T-helper 2 cell treated with Interferon-gamma antibody and Interleukin-4, amounts not matched to agents 100 ng/mL and 5 ng/mL, for 36 hours (primary cell): ENCODE measurements around the gene ARVCF. TPM values are rescaled to one million over a fixed set of nuclear protein-coding genes. Genes with fewer than 3 reads are reported as not detected.

Experiments
- intact Hi-C: fragments of 100-400 bp; cut with micrococcal nuclease; formaldehyde crosslinking; loops from one replicate; pipeline ENCODE4 v1.15.1; 2023
- total RNA-seq: library from RNA; stranded (reverse); gene quantifications from 2 replicates; pipeline ENCODE4 v1.2.3, GENCODE V29; 2022

Gene ARVCF
- total RNA-seq, 1 donor from 2014 or later: 0.84 TPM

DNA sequence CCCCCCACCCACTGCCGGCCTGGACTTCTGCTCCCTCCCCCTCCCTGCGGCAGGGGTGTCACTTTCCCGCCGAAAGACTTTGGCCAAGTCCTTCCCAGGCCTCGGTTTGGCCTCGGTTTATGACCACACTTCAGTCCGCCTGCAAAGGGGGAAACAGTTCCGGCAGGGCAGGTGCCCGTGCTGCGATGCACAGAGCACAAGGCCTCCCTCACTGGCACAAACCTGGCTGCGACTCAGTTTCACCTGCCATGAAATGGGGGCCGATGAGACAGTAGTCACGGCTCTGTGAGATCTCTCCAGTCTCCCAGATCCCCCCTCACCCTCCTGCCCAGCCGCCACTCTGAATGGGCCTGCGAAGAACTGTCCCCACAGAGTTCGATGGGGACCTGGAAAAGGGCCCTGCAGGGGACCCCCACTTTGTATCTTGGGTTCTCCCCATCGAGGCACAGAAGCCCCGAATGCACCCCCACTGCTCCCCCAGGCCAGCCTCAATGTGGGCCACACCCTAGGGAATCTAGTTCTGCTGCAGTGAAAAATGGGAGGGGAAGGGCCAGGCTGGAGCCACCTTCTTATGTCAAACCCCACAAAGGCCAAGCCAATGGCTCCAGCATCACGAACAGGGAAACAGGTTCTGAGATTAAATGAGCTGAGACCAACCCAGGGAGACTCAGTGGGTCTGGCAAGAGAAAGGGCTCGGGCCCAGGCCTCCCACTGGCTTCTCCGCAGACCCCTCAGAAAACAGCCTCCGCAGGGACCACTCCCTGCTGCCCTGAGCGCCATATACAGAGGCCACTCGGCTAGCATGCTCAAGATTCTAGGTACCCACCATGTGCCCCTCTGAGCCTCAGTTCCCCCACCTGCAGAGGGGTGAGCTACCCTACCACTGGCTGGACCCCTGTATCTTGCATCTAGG, 29.0 kb downstream of the ARVCF start:
- intact Hi-C loops: no loop called here

DNA sequence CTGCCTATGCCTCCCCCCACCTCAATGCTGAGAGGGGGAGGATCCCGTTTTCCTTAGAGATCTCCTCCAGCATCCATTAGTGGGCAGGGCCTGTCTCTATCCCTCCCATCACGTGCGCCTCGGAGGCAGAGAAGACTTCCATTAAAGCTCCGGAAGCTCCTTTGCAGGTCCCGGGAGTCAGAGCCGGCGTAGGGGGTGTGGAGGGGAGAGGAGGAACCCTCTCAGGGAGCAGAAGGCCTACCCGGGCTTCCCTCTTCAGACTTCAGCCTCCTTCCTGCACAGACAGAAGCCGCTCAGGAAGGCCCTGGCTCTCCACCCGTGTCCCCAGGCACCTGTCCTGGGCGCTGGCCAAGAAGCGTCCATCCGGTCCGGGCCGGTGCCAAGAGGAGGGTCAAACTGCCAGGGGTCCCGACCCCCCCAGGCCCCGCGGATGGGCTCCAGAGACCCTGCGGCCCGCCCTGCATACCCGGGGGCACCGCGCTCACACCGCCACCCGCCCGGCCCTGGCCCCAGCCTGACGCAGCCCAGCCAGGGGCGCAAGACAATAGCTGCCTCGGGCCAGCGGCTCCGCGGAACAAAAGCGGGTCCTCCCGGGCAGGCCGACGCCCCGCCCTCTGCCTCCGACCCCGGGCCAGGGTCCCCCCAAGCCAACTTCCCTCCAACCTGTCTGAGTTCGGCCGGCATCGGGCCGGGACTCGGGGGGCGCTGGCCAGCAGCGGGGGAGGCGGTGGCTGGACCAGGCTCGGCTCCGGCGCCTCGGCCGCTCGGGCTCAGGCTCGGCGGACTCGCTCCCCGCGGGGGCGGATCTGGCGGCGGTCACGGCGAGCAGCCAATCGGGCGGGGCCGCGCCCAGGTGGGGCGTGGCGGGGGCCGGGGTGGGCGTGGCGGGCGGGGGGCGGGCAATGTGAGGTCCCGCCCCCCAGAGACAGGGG, 29.9 kb downstream of the ARVCF start:
- intact Hi-C loops: no loop called here

DNA sequence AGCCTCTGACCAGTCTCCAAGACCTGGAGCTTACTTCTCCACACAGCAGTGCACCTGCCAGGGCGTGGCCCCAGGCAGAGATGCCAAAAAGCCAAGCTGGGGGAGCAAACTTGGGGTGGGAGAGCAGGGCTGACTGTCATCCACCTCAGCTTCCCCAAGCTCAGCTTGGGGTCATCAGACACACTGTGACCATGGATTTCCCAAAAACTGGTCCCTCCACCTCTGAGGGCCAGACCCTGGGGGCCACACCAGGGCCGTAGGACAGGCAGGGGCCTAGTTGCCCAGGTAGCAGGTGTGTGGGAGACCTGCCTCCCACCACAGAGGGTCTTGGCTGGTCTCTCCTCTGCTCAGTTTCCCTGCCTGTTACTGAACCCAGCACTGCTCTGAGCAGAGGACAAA, 30.6 kb downstream of the ARVCF start:
- intact Hi-C loops: no loop called here

DNA sequence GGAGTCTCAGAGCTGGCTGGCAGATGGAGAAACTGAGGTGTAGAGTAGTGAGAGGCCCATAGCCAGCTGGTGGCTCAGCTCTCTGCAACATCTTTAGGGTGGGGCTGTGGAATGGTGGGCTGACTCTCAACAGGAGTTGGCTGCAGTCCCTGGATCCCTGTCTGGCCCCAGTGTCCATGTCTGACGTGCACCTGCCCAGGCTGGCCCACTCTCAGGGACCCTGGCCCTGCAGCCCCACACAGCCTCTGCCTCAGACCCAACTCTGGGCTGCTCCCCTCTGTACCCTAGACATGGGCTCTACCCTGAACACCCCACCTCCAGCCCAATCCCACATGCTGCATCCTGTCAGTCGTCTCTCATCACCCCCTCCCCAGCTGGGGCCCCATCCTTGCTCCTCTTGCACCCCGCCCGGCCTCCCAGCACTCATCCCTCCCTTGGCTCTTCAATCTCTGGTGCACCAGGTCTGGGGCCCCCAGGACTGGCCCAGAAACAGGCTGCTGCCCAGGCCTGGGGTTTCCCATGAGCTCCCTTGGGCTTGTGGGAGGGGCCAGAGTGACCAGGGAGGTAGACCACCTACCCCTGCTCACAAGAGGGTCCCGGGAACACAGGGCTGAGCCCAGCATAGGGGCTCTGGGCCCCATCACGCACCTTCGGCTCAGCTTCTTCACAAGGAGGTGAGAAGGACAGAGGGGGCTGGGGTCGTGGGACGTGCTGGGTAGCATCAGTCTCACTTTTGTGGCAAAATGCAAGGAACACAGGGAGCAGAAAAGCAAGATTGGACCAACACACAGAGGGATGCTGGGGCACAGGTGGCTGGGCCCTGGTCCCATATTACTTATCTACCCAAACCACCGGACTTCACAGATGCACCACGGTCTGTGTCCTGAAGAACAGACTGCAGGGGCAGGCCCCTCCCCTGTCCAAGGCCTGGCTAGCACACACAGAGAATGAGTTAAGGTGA, 31.5 kb downstream of the ARVCF start:
- intact Hi-C loops: no loop called here

DNA sequence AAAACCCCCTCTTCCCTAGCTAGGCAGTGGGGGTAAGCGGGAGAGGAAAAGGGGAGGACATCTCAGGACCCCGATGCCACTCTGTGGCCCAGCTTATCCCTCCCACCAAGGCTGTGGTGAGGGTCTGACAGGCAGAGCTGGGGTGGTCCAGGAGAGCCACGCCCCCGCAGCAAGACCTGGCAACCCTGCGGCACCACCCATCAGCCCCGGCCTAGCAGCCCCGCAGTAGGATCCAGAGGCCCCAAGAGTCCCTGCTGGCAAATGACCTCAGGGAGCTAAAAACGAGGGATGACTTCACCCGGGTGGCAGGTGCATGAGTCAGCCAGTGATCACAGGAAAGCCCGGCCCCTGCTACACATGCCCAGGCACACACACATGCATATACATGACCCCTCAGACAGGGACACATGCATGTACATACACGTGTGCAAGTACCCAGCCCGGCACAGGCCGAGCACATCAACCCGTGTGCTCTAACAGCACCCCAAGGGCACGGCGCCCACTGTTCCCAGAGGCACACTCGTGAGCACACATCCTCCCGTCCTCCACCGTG, 32.3 kb downstream of the ARVCF start:
- intact Hi-C loops: no loop called here

DNA sequence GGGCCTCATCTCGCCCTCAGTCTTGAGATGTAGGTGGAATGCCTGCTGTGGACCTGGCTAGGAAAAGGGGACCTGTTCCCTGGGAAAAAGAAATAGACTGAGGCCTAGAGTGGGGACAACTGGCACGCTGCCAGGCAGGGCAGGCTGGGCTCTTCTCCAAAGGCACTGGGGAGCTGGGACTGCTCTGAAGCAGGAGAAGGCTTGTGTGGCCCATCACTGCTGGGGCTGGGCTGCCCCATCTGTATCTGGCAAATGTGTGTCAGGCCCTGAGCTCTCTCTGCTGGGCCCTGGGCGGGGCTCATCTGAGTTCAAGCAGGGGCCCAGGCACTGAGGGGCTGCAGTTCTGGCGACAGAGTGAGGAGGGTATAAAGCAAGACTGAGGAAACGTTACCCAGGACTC, 32.9 kb downstream of the ARVCF start:
- intact Hi-C loops: no loop called here

DNA sequence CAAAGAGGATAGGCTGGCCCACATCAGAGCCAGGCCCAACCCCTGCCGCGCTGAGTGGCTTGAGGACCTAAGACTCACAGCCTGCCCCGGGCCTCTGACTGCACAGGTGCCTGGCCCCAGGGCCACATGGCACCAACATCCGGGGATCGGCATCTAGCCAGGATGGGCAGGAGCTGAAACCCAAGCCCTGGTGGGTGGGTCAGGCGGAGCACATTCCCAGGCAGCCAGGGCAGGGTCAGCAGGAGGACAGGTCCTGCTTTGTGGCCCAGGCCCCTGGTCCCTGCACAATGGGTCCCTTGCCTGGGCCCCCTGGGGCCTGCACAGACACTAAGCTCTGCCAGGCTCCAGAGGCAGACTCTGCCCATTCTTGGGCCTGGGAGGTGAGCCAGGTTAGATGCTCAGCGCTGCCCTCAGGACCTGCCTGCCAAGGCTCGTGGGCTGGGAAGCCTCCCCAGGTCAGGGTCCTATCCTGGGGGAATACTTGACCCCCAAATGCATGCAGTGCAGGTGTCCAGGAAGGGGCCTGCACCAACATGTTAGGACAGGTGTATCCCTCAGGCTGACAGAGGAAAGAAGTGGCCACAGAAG, 33.5 kb downstream of the ARVCF start:
- intact Hi-C loops: no loop called here

DNA sequence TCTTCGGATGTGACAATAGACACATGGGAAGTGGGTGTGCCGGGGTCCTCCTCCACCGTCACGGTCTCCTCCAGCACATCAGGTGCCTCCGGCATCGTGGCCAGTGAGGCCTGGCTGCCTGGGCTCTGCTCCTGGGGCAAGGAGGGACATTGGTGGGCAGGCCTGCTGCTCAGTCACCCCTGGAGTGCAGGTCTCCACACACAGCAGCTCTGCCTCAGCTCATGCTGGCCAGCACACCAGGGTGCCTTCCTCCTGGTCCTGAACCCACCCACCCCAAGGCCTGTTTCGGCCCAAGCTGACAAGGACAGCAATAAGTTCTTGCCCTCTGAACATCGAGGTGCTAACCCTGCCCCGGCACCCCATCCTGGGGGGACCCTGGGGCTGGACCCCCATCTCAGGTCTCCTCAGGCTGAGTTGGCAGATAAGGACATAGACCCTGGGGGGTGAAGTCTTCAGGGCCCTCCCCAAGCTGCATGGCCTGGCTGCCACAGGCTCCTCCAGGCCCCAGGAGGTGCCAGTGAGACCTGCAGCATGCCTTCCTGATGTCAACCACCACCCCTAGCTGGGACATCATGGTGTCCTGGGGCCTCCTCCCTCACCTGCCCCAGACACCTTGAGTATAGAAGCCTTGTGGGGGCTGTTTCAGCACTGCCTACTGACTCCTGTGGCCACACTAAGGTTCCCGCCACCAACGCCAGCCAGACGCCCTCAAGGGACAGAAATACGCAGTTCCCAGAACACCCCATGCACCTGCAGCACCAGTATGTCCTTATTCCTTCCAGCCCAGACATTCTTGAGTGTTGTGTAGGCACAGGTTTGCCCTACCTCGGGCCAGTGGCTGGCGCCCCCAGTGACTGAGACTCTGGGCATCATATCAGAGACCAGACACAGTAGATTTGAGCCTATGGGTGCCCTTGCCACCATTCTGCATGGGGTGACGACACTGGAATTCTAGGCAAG, 34.4 kb downstream of the ARVCF start:
- intact Hi-C loops: no loop called here

DNA sequence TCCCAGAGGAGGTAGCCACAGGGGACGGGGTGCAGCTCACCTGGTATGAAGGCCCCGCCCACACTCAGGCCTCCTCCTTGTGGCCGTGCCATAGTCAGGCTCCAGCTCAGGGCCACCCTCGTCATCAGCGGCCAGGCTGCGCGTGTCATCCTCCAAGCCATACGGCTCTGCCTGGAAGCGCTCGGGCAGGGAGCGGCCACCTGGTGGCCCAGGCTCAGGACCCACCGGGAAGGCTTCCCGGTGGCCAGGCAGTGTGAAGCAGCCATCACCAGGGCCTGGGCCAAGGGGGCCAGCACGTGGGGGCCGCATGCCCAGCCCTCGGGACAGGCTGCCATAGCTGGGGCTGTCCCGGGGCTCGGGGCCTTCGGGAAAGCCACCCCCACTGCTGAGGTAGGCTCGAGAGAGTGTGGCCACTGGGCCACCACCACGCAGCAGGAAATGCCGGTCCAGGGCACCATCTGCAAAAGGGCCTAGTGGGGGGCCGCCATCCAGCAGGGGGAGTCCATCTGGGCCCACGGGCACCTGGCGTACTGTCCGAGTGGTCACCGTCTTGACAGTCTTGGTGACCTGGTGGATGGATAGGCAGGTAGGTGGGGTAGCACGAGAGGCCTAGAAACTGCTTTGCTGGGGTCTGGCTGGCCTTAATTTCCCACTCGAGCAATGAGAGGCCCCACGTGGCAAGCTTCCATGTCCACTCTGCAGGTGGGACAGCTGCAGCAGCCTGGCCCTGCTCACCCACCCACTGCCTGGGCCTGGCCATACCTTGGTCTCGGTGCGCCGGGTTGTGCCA, 35.3 kb downstream of the ARVCF start:
- intact Hi-C loops: no loop called here

DNA sequence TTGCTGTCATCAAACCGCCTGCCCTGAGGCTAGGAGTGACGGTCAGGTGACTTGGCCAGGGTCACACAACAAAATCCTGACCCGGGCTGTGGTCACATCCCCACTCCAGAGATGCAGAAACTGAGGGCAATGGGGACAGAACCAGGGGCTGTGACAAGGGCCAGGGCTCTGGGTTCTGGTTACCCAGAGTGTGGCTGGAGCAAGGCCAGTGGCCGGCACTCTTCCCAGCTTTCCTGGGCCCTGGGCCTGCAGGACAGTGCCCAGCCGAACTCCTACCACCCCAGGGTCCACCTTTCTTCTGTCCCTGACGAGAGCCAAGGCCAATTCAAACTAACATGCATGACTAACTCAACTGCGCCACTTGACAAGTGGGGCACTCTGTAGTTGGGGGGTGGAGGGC, 35.9 kb downstream of the ARVCF start:
- intact Hi-C loops: no loop called here

DNA sequence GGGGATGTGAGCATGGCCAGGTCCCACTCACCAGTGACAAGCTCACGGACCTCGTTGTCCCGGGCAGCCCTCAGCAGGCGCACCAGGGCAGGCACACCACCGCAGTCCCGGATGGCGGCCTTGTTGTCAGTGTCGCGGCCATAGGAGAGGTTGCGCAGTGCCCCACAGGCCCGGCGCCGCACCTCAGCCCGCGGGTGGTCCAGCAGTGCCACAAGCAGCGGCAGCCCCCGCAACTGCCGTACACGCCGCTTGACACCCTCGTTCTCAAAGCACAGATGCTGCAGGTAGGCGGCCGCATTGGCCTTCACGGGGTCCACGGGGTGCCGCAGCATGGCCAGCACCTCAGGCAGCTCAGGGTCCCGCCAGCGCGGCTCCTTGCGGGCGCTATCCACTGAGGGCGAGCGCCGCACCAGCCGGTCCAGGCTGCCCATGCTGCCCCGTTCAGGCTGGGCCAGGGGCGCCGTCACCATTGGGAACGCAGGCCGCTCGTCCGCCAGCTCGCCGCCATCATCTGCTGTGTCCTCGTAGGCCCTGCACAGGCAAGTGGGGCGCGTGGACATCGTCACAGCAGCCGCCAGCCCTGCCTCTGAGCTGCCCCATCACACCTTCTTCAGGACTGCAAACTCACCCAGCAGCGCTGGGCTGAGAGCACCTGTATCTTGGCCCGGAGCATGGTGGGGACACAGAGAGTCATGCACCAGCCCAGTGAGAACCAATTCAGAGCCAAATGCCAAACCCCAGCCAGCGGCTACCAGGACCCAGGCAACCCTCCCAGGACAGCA, 36.7 kb downstream of the ARVCF start:
- intact Hi-C loops: no loop called here

DNA sequence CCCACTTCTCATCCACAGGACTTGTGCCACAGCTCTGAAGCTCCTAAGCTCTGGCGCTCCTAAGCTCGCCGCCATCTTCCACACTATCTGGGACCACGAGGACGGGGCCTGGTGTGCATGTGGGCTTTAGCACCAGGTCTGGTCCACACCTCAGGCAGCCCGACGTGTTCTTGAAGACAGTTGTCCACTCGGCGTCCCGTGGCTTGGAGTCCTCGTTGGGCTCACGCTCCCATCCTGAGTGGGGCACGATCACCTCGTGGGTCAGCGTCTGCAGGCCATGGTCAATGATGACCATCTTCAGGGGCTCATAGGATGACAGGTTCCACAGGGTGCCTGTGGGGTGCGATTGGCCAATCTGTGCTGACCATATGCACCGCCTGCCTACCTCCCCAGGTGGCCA, 37.9 kb downstream of the ARVCF start:
- intact Hi-C loops: no loop called here

DNA sequence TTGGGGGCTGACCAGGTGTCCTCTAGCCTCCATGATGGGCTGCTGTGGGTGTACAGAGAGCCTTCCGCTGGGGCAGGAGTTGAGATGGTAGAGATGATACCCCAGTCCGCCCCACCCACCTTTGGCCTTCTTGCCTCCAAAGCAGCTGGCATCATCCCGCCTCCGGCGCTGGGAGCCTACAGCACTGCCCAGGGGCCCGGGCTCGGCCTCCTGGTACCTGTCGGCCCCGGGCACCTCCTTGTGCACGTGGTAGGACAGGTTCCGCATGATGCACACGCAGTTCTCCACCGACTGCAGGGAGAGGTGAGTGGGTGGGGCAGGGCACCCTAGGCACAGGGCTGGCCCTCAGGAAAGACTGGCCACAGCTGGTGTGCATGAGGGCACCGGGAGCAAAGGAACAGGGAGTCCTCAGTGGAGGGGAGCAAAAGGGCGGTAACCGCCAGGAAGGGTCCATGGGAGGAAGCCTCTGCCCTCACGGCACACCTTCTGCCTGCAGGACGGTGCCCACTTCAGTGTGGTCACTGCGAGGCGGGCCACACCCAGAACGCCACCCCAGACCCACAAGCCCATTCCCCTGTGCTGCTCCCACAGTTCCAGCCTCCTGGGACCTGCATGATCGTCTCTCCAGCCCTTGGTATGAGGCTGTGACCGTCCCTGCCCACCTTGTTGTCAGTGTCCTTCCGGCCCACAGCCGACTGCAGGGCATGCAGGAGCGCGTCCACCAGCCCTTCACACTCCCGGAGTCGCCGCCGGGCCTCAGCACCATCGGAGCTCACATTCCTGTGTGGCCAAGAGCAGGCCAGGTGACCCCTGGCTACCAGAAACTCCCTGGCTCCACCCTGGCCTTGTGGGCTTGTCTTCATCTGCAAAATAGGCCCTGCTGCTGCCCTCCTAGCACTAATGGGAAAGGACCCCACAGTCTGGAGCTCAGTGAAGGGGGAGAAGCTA, 39.1 kb downstream of the ARVCF start:
- intact Hi-C loops: no loop called here

DNA sequence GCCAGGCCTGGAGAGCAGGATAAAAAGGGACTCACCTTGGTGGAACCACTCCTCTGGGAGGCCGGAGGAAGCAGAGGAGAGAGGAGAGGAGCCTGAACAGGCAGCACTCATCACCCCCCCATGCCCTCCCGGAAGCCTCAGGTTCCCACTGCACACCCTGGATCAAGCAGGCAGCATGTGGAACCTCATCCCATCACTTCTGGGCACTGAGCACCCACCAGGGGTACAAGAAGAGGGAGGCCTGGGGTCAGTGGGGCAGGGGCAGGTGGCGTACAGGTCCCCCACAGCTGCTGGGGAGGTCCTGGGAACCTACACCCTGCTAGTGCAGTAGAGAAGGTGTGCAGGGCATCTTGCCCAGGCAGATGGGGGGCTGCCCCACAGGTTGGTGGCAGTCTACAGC, 40.0 kb downstream of the ARVCF start:
- intact Hi-C loops: no loop called here

DNA sequence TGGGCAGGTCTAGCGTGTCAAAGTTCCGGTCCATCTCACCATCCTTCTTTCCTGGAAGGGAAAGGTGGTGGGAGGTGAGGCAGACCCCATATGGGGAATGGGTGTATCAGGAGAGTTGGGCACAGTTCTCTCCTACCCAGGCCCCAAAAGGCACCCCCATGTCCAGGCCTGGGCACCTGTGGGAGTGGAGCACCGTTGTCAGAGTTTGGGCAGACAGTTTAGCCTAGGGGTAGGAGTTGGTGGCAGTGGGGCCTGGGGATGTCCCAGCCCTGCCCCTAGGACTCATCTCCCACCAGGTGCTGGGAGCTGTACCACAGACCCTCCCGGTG, 41.0 kb downstream of the ARVCF start:
- intact Hi-C loops: no loop called here

DNA sequence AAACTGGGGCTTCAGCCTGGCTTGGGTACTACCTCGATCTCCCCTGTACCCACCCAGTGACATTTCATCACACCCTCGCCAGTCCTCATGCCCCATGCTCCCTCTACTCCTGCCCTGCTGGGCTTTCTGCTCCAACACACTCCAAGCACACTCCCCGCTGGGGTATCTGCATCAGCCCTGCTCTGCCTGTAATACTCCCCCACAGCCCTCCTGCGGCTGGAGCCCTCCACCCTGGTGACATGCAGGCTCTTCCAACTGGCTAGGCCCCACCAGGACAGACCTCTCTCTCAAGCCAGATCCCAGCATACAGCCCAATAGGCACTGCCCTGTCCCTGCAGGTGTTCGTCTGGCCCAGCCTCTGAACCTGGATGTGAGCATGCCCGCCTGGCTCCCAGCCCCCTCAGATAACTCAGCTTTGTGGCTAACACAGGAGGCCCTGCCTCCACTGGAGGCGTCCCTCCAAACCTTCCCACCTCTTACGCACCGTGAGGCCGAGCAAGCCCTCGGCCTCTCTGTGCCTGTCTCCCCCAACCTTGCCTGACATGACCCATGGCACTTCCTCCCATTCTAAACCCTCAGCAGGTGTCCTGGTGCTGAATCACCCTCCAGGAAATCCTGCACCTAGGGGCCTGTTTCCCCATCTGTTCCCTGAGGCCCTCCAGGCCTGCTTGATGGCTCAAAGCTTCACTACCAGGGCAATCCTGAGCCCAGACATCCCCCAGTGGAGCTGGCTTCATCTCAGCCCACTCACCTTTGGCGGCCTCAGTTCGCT, 41.5 kb downstream of the ARVCF start:
- intact Hi-C loops: loop anchor here (5.0 kb wide), 1 partner anchor 142 kb away; the partner anchor contains the start of genes RANBP1 and TRMT2A
